Fibroblast of upper back skin (primary cell): Measurements from ENCODE around the gene GABRA6.
"Not testable (repeated sequence)": the region's sequence is repeated elsewhere in the genome, so short reads cannot be mapped to it uniquely, and the experiment has no call there.

Experiments
- DNase-seq: peaks from one replicate; pipeline ENCODE4 v3.0.0-alpha.2; 2013

Gene GABRA6

DNA sequence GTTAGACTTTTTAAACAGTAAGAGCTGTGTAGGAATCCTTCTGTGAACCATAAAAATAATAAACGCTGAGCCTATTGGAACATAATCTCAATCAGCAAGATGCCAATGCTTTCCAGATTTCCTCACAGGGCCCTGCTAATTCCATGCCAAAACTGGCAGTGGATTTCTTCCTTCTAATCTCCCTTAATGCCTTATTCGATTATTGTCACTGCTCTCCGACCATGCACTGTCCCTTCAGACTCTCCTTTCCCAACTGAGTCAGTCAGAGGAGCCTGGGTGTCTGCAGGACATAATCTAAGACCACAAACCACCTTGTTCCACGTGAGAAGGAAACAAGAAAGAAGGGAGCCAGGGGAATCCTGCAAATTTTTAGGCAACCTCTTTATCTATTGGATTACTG, at the start of gene GABRA6:
Gene GABRA6 (plus strand): TSS at position 261 of the 400 bp plus-strand sequence. CDS start 269 bp downstream, outside the sequence.
- DNase-seq = no peak

DNA sequence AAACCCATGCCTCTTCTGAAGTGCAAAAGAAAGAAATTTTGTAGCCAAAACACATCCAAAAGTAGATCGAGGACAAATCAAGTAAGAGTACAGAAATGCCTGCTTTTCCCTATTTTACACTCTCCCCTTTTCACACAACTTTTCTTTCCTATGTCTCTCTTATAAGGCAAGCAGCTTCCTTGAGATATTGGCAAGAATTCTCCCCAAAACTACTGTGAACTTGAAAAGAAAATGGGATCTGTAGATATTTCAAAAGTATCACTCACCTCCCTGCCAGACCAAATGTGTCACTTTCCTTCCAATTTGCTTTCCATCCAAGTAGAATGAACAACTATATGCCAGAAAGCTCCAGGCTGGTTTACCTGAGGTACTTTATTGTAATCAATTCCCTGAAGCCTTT, 47.9 kb upstream of the GABRA6 start:
- DNase-seq = no peak

DNA sequence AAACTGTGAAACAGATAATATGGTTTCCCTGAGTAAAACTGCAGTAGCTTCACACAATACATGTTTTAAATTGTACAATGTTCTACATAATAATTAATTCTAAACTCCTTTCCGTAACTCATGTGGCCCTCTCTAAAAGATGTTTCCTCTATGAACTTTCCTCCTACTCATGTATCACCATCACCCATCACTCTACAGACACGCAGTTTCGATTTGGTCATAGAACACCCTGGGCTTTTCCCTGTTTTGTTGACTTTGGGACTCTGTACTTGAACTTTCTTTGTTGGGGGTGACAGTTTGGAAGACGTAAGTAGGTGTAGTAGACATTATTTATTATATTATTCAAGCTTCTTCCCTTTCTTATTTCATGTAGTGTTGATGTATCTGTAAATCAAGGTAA, 44.1 kb upstream of the GABRA6 start:
- DNase-seq = no peak

DNA sequence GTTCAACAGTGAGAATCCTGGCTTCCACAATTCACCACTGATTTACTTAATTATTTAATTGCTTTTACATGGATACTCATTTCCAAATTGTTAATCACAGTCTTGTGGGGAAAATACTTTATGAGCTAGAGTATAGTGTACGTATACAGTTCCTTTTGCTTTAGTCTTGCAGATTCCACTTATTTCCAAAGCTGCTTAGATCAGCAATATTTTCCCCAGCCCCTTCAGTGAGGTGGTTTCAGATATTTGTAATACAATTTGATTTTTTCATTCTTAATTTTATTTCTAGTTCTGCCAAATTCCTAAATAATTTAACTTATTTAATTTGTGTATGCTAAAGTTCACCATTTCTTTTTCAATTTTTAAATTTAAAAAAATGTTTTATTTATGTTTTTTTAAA, 40.3 kb upstream of the GABRA6 start:
- no peak for DNase-seq

DNA sequence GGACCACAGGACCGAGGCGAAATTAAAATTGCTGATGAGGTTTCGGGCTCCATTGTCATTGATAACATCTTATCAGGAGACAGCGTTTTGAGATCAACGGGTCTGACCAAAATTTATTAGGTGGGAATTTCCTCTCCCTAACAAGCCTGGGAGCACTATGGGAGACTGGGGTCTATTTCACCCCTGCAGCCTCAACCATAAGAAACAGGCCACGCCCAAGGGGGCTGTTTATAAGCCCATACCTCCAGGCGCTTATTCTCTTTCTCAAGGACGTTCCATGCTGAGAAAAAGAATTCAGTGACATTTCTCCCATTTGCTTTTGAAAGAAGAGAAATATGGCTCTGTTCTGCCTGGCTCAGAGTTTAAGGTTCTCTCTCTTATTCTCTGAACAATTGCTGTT, 33.6 kb upstream of the GABRA6 start:
- DNase-seq = not testable (repeated sequence)

DNA sequence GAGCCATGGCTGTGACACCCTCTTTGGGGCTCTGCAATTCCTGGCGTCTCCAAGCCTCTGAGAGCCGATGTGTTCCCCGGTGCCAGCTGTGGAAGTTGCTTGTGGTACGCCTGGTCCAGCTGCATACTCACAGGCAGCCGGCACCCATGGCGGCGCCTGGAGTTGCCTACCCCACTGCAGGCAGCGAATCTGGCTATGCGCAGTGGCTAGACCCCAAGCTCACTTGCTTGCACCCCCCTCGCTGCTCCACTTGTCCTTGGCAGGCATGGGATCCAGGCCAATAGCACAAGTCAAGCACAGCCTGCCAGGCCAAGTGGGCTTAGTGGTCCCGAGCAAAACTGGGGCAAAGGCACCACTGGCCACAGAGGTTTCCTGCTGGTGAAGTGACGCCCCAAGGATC, 24.7 kb upstream of the GABRA6 start:
- no peak for DNase-seq

DNA sequence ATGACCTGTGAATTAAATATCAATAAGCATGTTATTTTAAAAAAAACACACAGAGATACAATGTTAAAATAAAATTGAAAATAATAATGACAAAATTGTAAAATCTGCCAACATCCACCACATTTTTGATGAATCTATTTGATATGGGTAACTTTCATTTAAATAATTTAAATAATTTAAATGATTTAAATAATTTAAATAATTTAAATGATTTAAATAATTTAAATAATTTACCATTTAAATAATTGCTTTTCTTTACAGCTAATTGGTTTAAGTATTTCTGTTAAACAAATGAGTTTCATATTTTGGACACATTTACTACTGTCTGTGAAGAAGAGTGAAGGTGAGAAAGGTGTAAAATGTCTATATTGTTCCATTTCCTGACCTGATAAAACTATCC, 22.1 kb upstream of the GABRA6 start:
- DNase-seq = no peak

DNA sequence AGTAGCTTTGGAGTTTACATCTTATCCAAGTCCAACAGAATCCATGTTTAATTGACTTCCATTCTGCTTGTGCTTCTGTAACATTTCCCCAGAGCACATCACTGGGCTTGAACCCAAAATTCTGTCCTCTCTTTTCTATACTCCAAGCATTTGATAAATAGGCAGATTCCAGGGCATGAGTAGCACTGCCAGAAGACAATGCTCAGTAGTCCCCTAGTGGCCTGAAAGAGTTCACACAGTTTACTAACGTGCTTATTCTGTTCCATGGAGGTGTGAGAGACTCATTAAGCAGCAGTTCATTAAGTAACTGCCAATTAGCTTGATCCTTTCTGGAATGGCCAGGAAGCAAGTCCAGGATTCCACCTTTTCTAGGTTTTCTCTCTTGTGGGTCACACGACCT, 9.4 kb upstream of the GABRA6 start:
- DNase-seq = no peak

DNA sequence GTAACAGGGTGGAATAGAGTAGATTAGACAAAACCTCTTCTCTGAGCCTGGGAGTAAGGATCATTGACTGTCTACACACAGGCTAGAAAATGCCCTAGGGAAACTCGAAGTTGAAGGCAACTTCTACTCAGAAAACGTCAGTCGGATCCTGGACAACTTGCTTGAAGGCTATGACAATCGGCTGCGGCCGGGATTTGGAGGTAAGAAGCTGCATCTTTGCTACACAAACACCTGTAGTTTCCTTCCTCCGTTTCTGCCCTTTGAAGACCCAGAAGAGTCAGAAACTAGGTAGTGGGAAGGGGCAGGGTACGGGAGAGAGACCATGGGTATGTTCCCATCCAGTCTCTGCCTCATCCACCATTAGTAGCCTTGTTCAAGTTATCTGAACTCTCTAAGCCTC, 628 bp downstream of the GABRA6 start:
- DNase-seq = no peak

DNA sequence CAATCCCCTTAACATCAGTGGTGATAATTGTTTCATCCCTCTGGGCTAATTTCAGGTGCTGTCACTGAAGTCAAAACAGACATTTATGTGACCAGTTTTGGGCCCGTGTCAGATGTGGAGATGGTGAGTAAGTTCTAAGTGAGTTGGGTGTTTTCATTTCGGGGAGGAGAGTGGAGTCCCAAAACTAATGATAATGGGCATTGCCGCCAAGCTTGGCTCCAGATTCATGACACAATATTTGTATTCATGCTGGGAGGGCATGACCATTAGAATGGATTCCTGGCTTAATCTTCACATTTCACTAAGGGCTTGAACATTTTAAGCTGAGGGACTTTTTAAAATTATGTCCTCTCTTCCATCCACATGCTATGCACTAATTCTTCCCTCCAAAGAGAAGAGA, 1.4 kb downstream of the GABRA6 start:
- no peak for DNase-seq

DNA sequence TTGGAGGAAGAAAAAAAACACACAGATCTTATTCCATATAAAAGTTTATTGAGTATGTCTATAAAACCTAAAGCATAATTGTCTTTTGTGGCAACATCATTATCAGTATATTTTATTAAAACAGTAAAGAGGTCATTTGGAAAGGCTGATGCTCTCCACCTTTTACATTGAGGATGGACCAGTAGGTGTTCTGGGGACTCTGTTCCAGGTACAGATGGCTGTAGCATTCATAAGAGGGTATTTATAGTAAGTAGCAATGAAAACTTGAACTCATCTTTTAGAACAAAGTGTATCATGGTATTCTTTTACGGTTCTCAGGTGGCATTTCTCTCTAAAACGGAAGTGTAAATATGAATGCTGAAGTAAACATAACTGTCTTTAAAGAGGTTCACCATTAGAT, 1.8 kb downstream of the GABRA6 start:
- no peak for DNase-seq

DNA sequence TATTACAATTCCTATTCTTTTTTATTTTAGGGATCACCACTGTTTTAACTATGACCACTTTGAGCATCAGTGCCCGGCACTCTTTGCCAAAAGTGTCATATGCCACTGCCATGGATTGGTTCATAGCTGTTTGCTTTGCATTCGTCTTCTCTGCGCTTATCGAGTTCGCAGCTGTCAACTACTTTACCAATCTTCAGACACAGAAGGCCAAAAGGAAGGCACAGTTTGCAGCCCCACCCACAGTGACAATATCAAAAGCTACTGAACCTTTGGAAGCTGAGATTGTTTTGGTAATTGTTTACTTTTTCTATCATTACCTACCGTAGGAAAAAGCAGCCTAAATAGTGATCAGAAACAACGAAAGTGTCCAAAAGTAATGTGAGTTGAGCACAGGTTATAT, 6.4 kb downstream of the GABRA6 start:
- DNase-seq = no peak

DNA sequence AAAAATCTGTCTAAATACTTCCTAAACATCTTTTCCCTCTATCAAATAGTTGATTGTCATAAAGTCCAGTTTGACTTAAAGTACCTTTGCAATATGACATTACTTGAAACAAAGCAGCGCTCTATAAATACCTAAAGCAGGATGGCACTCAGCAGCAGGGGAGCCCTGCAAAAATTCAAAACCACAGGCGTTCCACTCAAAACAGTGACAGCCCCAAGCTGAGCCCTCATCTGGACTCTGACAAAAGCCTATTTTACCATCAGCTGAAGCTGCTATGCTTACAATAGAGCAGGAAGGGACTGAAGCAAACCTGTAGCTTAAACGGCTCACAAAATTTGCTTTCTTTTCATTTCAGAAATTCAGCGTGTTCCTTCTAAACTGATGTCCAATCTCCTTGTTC, 11.5 kb downstream of the GABRA6 start:
- no peak for DNase-seq

DNA sequence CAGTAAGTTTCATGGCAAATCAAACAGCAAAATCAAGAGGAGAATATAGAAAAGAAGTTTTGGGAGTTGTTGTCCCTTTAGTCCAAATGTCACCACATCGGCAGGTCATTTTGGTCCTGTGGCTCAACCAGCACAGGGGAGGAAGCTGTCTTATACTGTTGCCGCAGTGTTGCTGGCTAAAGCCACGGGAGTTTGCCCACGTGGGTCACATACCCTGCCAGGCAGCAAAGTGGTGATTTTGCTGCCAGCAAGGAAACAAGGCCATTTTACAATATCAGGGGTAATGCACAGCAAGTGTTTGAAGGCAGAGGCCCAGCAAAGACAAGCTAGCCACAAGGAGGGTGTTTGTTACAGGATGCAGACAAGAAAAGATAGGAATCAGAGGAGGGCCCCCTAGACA, 14.5 kb downstream of the GABRA6 start:
- DNase-seq = no peak

DNA sequence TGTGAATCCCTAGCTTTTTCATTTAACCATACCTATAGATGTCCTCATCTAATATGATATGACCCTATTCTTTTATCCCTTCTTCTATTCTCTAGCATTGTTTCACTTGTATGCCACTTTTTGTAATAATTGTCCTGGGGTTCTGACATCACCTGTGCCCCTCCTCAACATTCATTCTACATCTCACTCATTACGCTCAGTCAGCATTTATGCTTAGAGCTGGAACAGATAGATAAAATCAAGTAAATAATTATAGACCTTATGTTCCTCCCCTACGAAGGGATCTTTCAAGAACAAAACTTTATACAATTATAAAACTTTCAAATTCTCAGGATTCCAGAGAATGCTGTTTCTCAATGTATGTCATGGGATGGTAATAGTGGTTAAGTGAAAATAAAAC, 18.0 kb downstream of the GABRA6 start:
- DNase-seq = no peak

DNA sequence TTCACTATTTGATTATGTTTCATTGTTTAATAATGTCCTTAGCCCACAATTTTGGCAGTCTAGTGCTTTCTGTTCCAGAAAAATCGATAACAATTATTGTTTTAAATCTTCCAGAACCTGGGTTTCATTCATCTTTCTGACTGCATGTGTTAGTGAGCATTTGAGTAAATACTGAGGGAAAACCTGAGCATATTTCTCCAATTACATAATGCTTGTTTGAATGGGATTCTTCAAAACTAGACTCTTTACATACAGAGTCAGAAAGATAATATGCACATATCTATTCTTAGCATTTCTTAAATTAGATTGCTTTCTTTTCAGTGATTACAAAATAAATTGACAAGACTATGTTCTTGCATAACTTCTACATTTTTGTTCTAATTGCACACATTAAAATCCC, 21.9 kb downstream of the GABRA6 start:
- DNase-seq = no peak

DNA sequence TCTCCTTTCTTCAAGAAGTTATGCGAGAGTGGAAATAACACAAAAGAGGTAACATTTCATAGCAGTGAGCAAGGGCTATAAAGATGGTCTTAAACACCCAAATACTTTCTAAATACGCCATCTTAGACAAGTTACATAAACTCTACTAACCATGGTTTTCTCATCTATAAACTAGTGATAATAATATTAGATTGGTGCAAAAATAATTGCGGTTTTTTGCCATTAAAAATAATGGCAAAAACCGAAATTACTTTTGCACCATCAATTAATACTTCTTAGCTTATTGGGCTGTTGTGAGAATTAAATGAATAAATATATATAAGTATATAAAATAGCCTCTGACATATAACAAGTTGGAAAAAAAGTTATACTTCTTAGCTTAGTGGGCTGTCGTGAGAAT, 23.7 kb downstream of the GABRA6 start:
- no peak for DNase-seq

DNA sequence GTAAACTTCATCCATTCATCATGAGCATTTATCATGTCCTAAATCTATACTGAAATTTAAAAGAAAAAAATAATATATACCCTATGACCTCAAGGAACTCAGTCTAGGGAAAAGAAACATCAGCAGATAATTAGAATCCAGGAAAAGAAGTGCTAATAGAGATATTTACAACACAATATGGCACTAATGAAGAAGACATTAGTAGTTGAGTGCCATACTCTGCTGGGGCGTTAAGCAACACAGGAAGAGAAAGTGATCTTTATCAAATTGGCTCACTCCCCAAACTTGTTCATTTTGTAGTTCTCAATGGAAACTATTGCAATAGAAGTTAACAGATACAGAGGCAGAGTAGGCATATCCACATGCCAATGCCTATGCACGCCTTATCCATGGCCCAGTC, 27.5 kb downstream of the GABRA6 start:
- DNase-seq = no peak

DNA sequence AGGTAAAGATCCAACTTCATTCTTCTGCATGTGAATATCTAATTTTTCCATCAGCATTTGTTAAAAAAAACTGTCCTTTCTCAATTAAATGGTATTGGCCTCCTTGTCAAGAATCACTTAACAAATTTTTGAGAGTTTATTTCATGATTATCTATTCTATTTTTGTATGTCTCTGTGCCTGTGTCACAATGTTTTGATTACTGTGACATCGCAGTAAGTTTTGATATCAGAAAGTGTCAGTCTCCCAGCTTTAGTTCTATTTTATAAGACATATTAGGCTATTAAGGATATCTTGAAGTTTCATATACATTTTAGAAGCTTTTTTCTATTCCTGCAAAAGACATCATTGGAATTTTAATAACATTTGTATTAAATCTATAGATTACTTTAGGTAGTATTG, 33.6 kb downstream of the GABRA6 start:
- no peak for DNase-seq

DNA sequence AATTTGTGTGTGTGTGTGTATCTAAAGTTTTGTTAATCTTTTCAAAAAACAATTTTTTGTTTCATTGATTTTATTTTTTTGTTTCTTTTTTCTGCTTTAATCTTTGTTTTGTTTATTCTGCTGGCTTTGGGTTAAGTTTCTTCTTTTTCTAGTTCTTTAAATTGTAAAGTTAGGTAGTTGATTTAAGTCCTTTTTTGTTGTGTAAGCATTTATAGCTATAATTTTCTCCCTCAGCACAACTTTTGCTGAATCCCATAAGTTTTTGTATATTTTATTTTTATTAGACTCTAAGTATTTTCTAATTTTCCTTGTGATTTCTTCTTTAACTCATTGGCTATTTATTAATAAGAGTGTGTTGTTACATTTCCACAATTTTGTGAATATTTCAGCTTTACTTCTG, 34.9 kb downstream of the GABRA6 start:
- no peak for DNase-seq

DNA sequence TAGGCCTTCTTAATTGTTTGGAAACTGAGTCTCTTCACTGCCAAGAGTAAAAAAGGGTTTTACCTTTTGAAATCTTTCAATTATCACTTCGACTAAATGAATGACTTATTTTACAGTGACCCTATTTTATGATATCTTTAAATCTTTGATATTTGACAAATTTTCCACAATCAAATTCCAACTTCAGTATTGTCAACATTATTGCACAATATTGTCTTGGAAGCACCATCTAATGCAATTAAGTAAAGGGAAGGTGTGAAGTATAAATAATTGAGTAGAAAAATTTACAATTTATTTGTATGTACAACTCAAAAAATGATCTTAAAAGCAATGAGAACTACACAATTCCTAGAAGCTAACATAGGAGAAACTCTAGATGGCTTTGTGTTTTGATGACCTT, 49.2 kb downstream of the GABRA6 start:
- no peak for DNase-seq

DNA sequence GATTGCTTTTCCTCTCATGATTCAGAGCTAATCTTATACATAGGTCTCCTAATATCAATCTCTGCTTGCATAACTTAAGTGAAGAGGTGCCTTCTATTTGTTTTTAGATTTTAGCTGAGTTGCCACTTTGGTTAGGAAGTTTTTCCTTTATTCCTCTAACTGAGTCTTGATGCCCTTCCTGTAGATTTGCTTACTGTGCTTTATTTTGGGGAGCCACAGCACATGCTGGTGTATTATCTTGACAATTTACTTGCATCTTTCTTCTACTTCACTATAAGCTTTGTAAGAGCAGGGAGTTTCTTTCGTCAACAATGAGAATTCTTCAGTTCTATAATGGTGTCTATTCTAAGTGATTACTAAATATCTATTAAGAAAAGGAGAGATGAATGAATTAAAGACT, 54.9 kb downstream of the GABRA6 start:
- no peak for DNase-seq

DNA sequence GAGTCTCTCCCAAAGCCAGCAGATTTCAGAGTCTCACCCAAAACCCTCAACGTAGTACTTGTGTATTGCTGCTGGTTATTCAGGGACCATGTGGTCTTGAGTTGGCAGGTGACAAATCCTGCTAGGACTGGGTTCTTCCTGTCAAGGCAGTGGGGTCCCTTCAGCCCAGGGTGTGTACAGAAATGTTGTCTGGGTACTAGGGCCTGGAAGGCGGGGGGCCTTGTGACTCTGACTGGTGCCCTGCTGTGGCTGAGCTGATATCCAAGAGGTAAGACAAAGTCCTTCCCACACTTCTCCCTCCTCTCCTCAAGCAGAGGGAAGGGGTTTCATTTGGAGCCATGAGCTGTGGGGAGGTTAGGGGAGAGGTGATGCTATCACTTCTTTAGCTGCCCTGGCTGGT, 58.8 kb downstream of the GABRA6 start:
- no peak for DNase-seq

DNA sequence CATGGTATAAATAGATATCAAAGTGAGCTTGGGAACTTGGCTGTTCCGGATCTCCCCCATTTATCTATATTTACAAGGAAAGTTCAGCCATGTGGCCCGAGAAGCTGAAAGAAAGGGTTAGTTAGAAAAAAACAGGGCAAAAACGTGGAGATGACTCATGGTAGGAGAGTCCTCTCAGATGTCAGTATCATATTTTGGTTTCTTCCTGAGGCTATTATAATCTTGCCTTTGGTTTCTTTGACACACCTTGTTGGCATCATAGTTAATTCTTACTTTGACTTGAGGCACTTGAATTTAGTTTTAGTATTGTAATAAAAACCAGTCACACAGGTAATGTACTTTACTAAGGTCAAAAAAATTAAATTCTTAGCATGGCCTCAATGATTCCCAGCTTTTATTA, 59.9 kb downstream of the GABRA6 start:
- no peak for DNase-seq

DNA sequence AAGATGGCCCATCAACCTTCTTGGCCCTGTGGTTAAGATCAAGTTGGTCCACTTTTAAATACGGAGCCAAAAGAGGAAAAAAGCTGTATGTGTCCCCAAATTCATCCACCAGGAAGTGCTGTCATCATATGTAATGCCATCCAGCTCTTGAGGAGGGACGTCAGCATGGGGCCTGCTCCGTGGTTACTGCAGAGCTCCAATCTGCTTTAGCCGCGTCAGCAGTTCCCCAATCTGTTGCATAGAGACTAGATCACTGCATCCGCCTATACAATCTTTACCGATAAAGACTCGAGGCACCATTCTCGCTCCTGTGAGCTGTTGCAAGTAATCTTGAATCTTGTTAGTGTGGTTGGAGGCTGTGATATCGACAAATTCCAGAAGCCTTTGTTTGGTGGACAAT, 65.7 kb downstream of the GABRA6 start:
- no peak for DNase-seq
